Left kidney (tissue), 2 donors: ENCODE data around the gene PLEKHB1. TPM values are rescaled to one million over a fixed set of nuclear protein-coding genes. Genes with fewer than 3 reads are reported as not detected.

Experiments used
- DNase-seq: peaks from one replicate; pipeline ENCODE4 v3.0.0-alpha.2; 2013
- polyA plus RNA-seq: library from polyadenylated mRNA; unstranded; fragments of 120-200 nt; gene quantifications from one replicate; pipeline ENCODE4 v1.2.1, GENCODE V29; 2013; ENCODE audit not compliant: insufficient read length

PLEKHB1 gene
- polyA plus RNA-seq, 1 donor: 9.0 TPM

GRCh38 chr11:73647459-73648100 is 1.2 kb downstream of the PLEKHB1 start:
- peak; percentile 79 for DNase-seq

GRCh38 chr11:73648121-73648520 is 1.7 kb downstream of the PLEKHB1 start:
- DNase-seq: no peak

GRCh38 chr11:73648571-73649046 is 2.2 kb downstream of the PLEKHB1 start:
- DNase-seq: no peak

GRCh38 chr11:73649206-73649605 is 2.8 kb downstream of the PLEKHB1 start:
- DNase-seq: no peak

GRCh38 chr11:73650400-73650799 is 4.0 kb downstream of the PLEKHB1 start:
- no peak for DNase-seq

- DNase-seq: no peak
These were observed 4.9 kb downstream of the PLEKHB1 start for GRCh38 chr11:73651252-73651651.

GRCh38 chr11:73651661-73652045 is 5.3 kb downstream of the PLEKHB1 start:
- DNase-seq: no peak

- no peak for DNase-seq
These were observed 5.8 kb downstream of the PLEKHB1 start for GRCh38 chr11:73652046-73652730.

- no peak for DNase-seq
These were observed 6.6 kb downstream of the PLEKHB1 start for GRCh38 chr11:73652856-73653559.

- no peak for DNase-seq
These were observed 7.6 kb downstream of the PLEKHB1 start for GRCh38 chr11:73653996-73654395.

GRCh38 chr11:73654482-73655021 is 8.2 kb downstream of the PLEKHB1 start:
- DNase-seq: no peak

- no peak for DNase-seq
These were observed 9.3 kb downstream of the PLEKHB1 start for GRCh38 chr11:73655686-73656085.

GRCh38 chr11:73656985-73657384 is 10.6 kb downstream of the PLEKHB1 start:
- no peak for DNase-seq

GRCh38 chr11:73659961-73660360 is 13.6 kb downstream of the PLEKHB1 start:
- no peak for DNase-seq

- no peak for DNase-seq
These were observed 14.2 kb downstream of the PLEKHB1 start for GRCh38 chr11:73660497-73661034.

GRCh38 chr11:73661035-73661628 is 14.8 kb downstream of the PLEKHB1 start:
- DNase-seq: peak; percentile 91

- no peak for DNase-seq
These were observed 16.2 kb downstream of the PLEKHB1 start for GRCh38 chr11:73662445-73663157.

- no peak for DNase-seq
These were observed 17.5 kb downstream of the PLEKHB1 start for GRCh38 chr11:73663604-73664495.

- DNase-seq: no peak
These were observed 18.5 kb downstream of the PLEKHB1 start for GRCh38 chr11:73664877-73665276.

- DNase-seq: no peak
These were observed 21.5 kb downstream of the PLEKHB1 start for GRCh38 chr11:73667891-73668290.
